ENCODE data around the gene LRRK1. TPM values are rescaled to one million over a fixed set of nuclear protein-coding genes. Genes with fewer than 3 reads are reported as not detected.

The LRRK1 gene
- total and polyA plus RNA-seq, 9 donors: 6.5 to 27.3 (median 17.5) TPM

GRCh38 chr15:101035611-101036010 is 116.5 kb downstream of the LRRK1 start:
- intact Hi-C loops (cut with DNase I): no loop called here
- TF ChIP-seq POLR2A (IDR thresholded peaks at IDR 0.05) (no peak), EP300 (IDR thresholded peaks at IDR 0.05) (no peak), CTCF (IDR thresholded peaks at IDR 0.05) (no peak)
- no peaks in the 10 kb centered on the region for H3K27me3 ChIP-seq
- DNase-seq: no peak
- H3K27ac ChIP-seq: no peak overlapping the region
- no peaks in the 10 kb centered on the region for H3K9me3 ChIP-seq
- H3K4me1 ChIP-seq (ENCODE audit: insufficient read depth): no peaks in the 10 kb centered on the region
- H3K4me3 ChIP-seq: no peak overlapping the region
- H3K36me3 ChIP-seq: no peaks in the 10 kb centered on the region

- Histone ChIP-seq H3K4me3 (no peak overlapping the region), H3K36me3 (no peaks in the 10 kb centered on the region), H3K27ac (no peak overlapping the region), H3K4me1 (ENCODE audit: insufficient read depth) (no peaks in the 10 kb centered on the region), H3K9me3 (no peaks in the 10 kb centered on the region), H3K27me3 (no peaks in the 10 kb centered on the region)
- intact Hi-C loops (cut with DNase I): no loop called here
- 93 to 98% (median 94%) methylated on average over 1 of the region's 1 CpG for WGBS, 3 donors
- no peak for TF ChIP-seq EP300 (IDR thresholded peaks at IDR 0.05)
- no peak for TF ChIP-seq POLR2A (IDR thresholded peaks at IDR 0.05)
- no peak for TF ChIP-seq CTCF (IDR thresholded peaks at IDR 0.05)
- DNase-seq: no peak
Observed at GRCh38 chr15:101036189-101036588, 117.0 kb downstream of the LRRK1 start.

GRCh38 chr15:101037090-101037830 is 118.1 kb downstream of the LRRK1 start:
- no peaks in the 10 kb centered on the region for H3K27me3 ChIP-seq
- no peaks in the 10 kb centered on the region for H3K4me1 ChIP-seq (ENCODE audit: insufficient read depth)
- no peaks in the 10 kb centered on the region for H3K9me3 ChIP-seq
- TF ChIP-seq POLR2A (IDR thresholded peaks at IDR 0.05): no peak
- no peak for TF ChIP-seq EP300 (IDR thresholded peaks at IDR 0.05)
- TF ChIP-seq CTCF (IDR thresholded peaks at IDR 0.05): no peak
- no peaks in the 10 kb centered on the region for H3K36me3 ChIP-seq
- no peak overlapping the region for H3K4me3 ChIP-seq
- intact Hi-C loops (cut with DNase I): no loop called here
- 94 to 100% (median 98%) methylated on average over 3 of the region's 3 CpGs for WGBS, 3 donors
- peak in 4 of 5 donors; percentile 4 to 18 (median 8) for DNase-seq
- H3K27ac ChIP-seq: no peak overlapping the region

- H3K4me3 ChIP-seq: no peak overlapping the region
- H3K27me3 ChIP-seq: no peaks in the 10 kb centered on the region
- no peak overlapping the region for H3K27ac ChIP-seq
- intact Hi-C loops (cut with DNase I): no loop called here
- 89 to 92% (median 91%) methylated on average over 6 of the region's 6 CpGs for WGBS, 3 donors
- H3K36me3 ChIP-seq: no peaks in the 10 kb centered on the region
- H3K4me1 ChIP-seq (ENCODE audit: insufficient read depth): no peaks in the 10 kb centered on the region
- no peaks in the 10 kb centered on the region for H3K9me3 ChIP-seq
- no peak for TF ChIP-seq CTCF (IDR thresholded peaks at IDR 0.05)
- no peak for TF ChIP-seq EP300 (IDR thresholded peaks at IDR 0.05)
- no peak for TF ChIP-seq POLR2A (IDR thresholded peaks at IDR 0.05)
- peak in 1 of 5 donors; percentile 6 for DNase-seq
Observed at GRCh38 chr15:101038327-101039003, 119.3 kb downstream of the LRRK1 start.

All from ovary (tissue), 9 donors.